Sigmoid colon (tissue), 7 donors: Measurements from ENCODE around the gene FURIN. TPM values are rescaled to one million over a fixed set of nuclear protein-coding genes. Genes with fewer than 3 reads are reported as not detected.
"Not testable (repeated sequence)": the region's sequence is repeated elsewhere in the genome, so short reads cannot be mapped to it uniquely, and the experiment has no call there.

Experiments
- DNase-seq: peaks from one replicate; pipeline ENCODE4 v3.0.0-alpha.2; 2019
- H3K27ac ChIP-seq, 4 donors: fragments of 200-600 bp; sonication (generic); one replicate each; pipeline ENCODE4 v1.5.1; 2016 to 2019; ENCODE audit warnings: mild to moderate bottlenecking in 1 of 4
- H3K27me3 ChIP-seq, 3 donors: fragments of 200-600 bp; sonication (generic); one replicate each; pipeline ENCODE4 v1.5.1; 2019; ENCODE audit warnings: mild to moderate bottlenecking in 1 of 3
- H3K36me3 ChIP-seq, 4 donors: fragments of 200-600 bp; sonication (generic); one replicate each; pipeline ENCODE4 v1.5.1; 2016 to 2019
- H3K4me1 ChIP-seq, 4 donors: fragments of 200-600 bp; sonication (generic); one replicate each; pipeline ENCODE4 v1.5.1; 2017 to 2019
- H3K4me3 ChIP-seq, 4 donors: fragments of 200-600 bp; sonication (generic); one replicate each; pipeline ENCODE4 v1.5.1; 2017 to 2019; ENCODE audit warnings: mild to moderate bottlenecking in 2 of 4, moderate library complexity in 1 of 4
- H3K9me3 ChIP-seq, 4 donors: fragments of 200-600 bp in 3 of 4; sonication (generic) in 3 of 4; one replicate each; pipeline versions ENCODE4 v1.5.1 to v1.6.1; 2013 to 2019
- CTCF ChIP-seq, 4 experiments: fragments of 450-650 bp in 3 of 4; fragments of 200-600 bp in 1 of 4; IDR thresholded peaks; one replicate each; pipeline ENCODE4 v1.5.1; 2016 to 2019; ENCODE audit warnings: antibody characterized with exemption in 4 of 4, mild to moderate bottlenecking in 3 of 4, moderate library complexity in 2 of 4
- EP300 ChIP-seq, 4 donors: sonication (generic); formaldehyde crosslinking; IDR thresholded peaks; one replicate each; pipeline ENCODE4 v1.6.1; 2017; ENCODE audit warnings: antibody characterized with exemption in 4 of 4
- POLR2A ChIP-seq, 2 donors: fragments of 450-650 bp; IDR thresholded peaks; one replicate each; pipeline ENCODE4 v1.6.1; 2016; ENCODE audit warnings: antibody characterized with exemption in 2 of 2, mild to moderate bottlenecking in 2 of 2, moderate library complexity in 2 of 2
- POLR2AphosphoS5 ChIP-seq, 4 donors: sonication (generic); formaldehyde crosslinking; IDR thresholded peaks; one replicate each; pipeline ENCODE4 v1.6.1; 2017; ENCODE audit warnings: antibody characterized with exemption in 4 of 4
- WGBS, 2 donors: extraction: QIAGEN DNeasy Blood & Tissue Kit; methylation state at CpG; one replicate each; pipeline ENCODE4 v1.1.7; 2013; 5-methylcytosine and 5-hydroxymethylcytosine counted together
- intact Hi-C: fragments of 100-400 bp; cut with DNase I; formaldehyde crosslinking; loops from one replicate; pipeline ENCODE4 v1.15.1; 2023
- polyA plus RNA-seq, 3 donors: library from polyadenylated mRNA; stranded (reverse); fragments of 200-250 nt; gene quantifications; one replicate each; pipeline ENCODE4 v1.2.3, GENCODE V29; 2013
- total RNA-seq, 4 donors: library from RNA; depleted of rRNA; stranded (reverse); fragments of >200 nt; gene quantifications; one replicate each; pipeline ENCODE4 v1.1.0, GENCODE V29; 2016
- donor health status: healthy with polysubstance abuse.
- donor health status: Bipolar disorder and iron deficiency.
- donor health status: healthy.

FURIN gene
- total and polyA plus RNA-seq, 7 donors: 21.0 to 69.2 (median 24.6) TPM

GRCh38 chr15:90892023-90892422 lies 23.6 kb downstream of the FURIN start:
- DNase-seq: no peak
- H3K27ac ChIP-seq: no peak overlapping the region
- H3K27me3 ChIP-seq: no peaks in the 10 kb centered on the region
- no peaks in the 10 kb centered on the region for H3K9me3 ChIP-seq
- H3K4me1 ChIP-seq: no peaks in the 10 kb centered on the region
- peaks cover 45 to 80% (median 56%) of the 10 kb centered on the region in 4 donors for H3K36me3 ChIP-seq
- TF ChIP-seq POLR2AphosphoS5 (IDR thresholded peaks at IDR 0.05): no peak
- TF ChIP-seq POLR2A (IDR thresholded peaks at IDR 0.05): no peak
- no peak for TF ChIP-seq CTCF (IDR thresholded peaks at IDR 0.05)
- TF ChIP-seq EP300 (IDR thresholded peaks at IDR 0.05): no peak
- 93 to 95% methylated on average over 11 of the region's 11 CpGs for WGBS, 2 donors
- intact Hi-C loops: no loop called here
- H3K4me3 ChIP-seq: no peak overlapping the region

GRCh38 chr15:90892498-90893174 lies 24.2 kb downstream of the FURIN start:
- 96% methylated on average over 29 of the region's 29 CpGs for WGBS, 2 donors
- H3K4me1 ChIP-seq: no peaks in the 10 kb centered on the region
- H3K9me3 ChIP-seq: no peaks in the 10 kb centered on the region
- no peak overlapping the region for H3K27ac ChIP-seq
- H3K36me3 ChIP-seq: peaks cover 45 to 73% (median 55%) of the 10 kb centered on the region in 4 donors
- H3K4me3 ChIP-seq: no peak overlapping the region
- DNase-seq: no peak
- intact Hi-C loops: no loop called here
- TF ChIP-seq POLR2A (IDR thresholded peaks at IDR 0.05): no peak
- no peak for TF ChIP-seq POLR2AphosphoS5 (IDR thresholded peaks at IDR 0.05)
- TF ChIP-seq EP300 (IDR thresholded peaks at IDR 0.05): no peak
- H3K27me3 ChIP-seq: no peaks in the 10 kb centered on the region

GRCh38 chr15:90893175-90894090 lies 25.0 kb downstream of the FURIN start:
- TF ChIP-seq POLR2AphosphoS5 (IDR thresholded peaks at IDR 0.05): no peak
- no peak for TF ChIP-seq POLR2A (IDR thresholded peaks at IDR 0.05)
- no peak for TF ChIP-seq EP300 (IDR thresholded peaks at IDR 0.05)
- no peak for TF ChIP-seq CTCF (IDR thresholded peaks at IDR 0.05)
- no peak overlapping the region for H3K27ac ChIP-seq
- peaks cover 45 to 73% (median 55%) of the 10 kb centered on the region in 4 donors for H3K36me3 ChIP-seq
- no peak overlapping the region for H3K4me3 ChIP-seq
- no peak for DNase-seq
- no peaks in the 10 kb centered on the region for H3K4me1 ChIP-seq
- intact Hi-C loops: no loop called here
- H3K9me3 ChIP-seq: no peaks in the 10 kb centered on the region
- WGBS, 2 donors: 94 to 96% methylated on average over 33 of the region's 33 CpGs
- no peaks in the 10 kb centered on the region for H3K27me3 ChIP-seq

- no peaks in the 10 kb centered on the region for H3K27me3 ChIP-seq
- H3K36me3 ChIP-seq: peaks cover 37 to 58% (median 41%) of the 10 kb centered on the region in 4 donors
- DNase-seq: no peak
- no peaks in the 10 kb centered on the region for H3K4me1 ChIP-seq
- WGBS, 2 donors: 81 to 82% methylated on average over 10 of the region's 10 CpGs
- H3K4me3 ChIP-seq: no peak overlapping the region
- intact Hi-C loops: no loop called here
- no peak overlapping the region for H3K27ac ChIP-seq
- TF ChIP-seq EP300 (IDR thresholded peaks at IDR 0.05) (no peak), CTCF (IDR thresholded peaks at IDR 0.05) (no peak), POLR2A (IDR thresholded peaks at IDR 0.05) (no peak), POLR2AphosphoS5 (IDR thresholded peaks at IDR 0.05) (no peak)
- H3K9me3 ChIP-seq: no peaks in the 10 kb centered on the region
Observed at GRCh38 chr15:90895571-90896117, 27.3 kb downstream of the FURIN start.

- H3K4me1 ChIP-seq: peaks cover 0 to 10% (median 6%) of the 10 kb centered on the region in 4 donors
- H3K4me3 ChIP-seq, H3K27me3 ChIP-seq, intact Hi-C loops, DNase-seq, H3K9me3 ChIP-seq, H3K27ac ChIP-seq: not testable (repeated sequence)
- peaks cover 23 to 42% (median 30%) of the 10 kb centered on the region in 4 donors for H3K36me3 ChIP-seq
- WGBS, 2 donors: 83 to 90% methylated on average over 14 of the region's 14 CpGs
Observed at GRCh38 chr15:90897131-90897655, 28.8 kb downstream of the FURIN start.
